PC-9 (cell line): ENCODE results near the gene RANGAP1. TPM values are rescaled to one million over a fixed set of nuclear protein-coding genes. Genes with fewer than 3 reads are reported as not detected.

Experiments
- BruUV-seq: library from RNA; stranded (reverse); fragments of 400-500 nt; replicated peaks from 2 replicates; lab custom pipeline; 2021; lab: Mats Ljungman, UMichigan
- CTCF ChIA-PET: fragments of 300-600 bp; sonication (Branson Sonifier 250); formaldehyde crosslinking; loops from one replicate; lab custom pipeline; 2022; ENCODE audit warnings: antibody characterized with exemption; lab: Charles Lee
- POLR2A ChIA-PET: fragments of 300-600 bp; sonication (Branson Sonifier 250); formaldehyde crosslinking; loops from one replicate; lab custom pipeline; 2022; ENCODE audit warnings: antibody characterized with exemption; ENCODE audit not compliant: unreplicated experiment; lab: Charles Lee
- DNase-seq, 2 experiments: peaks; one replicate each; pipeline versions ENCODE4 v3.0.0 to v3.0.0-alpha.2; 2015 to 2022; ENCODE audit warnings: mixed read lengths in 1 of 2
- H2AFZ ChIP-seq: fragments of 200-600 bp; sonication (generic); 2 replicates; pipeline ENCODE4 v1.8.1; 2017; ENCODE audit warnings: antibody characterized with exemption
- H3F3A ChIP-seq: fragments of 200-600 bp; sonication (generic); 2 replicates; pipeline ENCODE4 v1.8.1; 2017; ENCODE audit warnings: antibody characterized with exemption, mild to moderate bottlenecking, low read depth; ENCODE audit not compliant: insufficient read depth
- H3K27ac ChIP-seq: fragments of 200-600 bp; sonication (generic); 2 replicates; pipeline ENCODE4 v1.6.1; 2016; ENCODE audit warnings: mixed run types
- H3K27me3 ChIP-seq: fragments of 200-600 bp; sonication (generic); 2 replicates; pipeline ENCODE4 v1.6.1; 2016; ENCODE audit warnings: low read depth, mixed run types; ENCODE audit not compliant: insufficient read depth
- H3K36me3 ChIP-seq: fragments of 200-600 bp; sonication (generic); 2 replicates; pipeline ENCODE4 v1.6.1; 2016; ENCODE audit warnings: low read depth, mixed run types
- H3K4me1 ChIP-seq: fragments of 200-600 bp; sonication (generic); replicated peaks from 2 replicates; pipeline ENCODE4 v1.6.1; 2016; ENCODE audit warnings: mixed run types; ENCODE audit not compliant: insufficient read depth
- H3K4me2 ChIP-seq: fragments of 200-600 bp; sonication (generic); 2 replicates; pipeline ENCODE4 v1.6.1; 2017; ENCODE audit warnings: mixed run types
- H3K4me3 ChIP-seq: fragments of 200-600 bp; sonication (generic); 2 replicates; pipeline ENCODE4 v1.6.1; 2016; ENCODE audit warnings: mixed run types
- H3K79me2 ChIP-seq: fragments of 200-600 bp; sonication (generic); 2 replicates; pipeline ENCODE4 v1.6.1; 2017; ENCODE audit warnings: low read depth, mixed run types
- H3K9me2 ChIP-seq: fragments of 200-600 bp; sonication (generic); 2 replicates; pipeline ENCODE4 v1.8.1; 2017; ENCODE audit warnings: mild to moderate bottlenecking; ENCODE audit not compliant: insufficient read depth
- H3K9me3 ChIP-seq: fragments of 200-600 bp; sonication (generic); 2 replicates; pipeline ENCODE4 v1.8.1; 2016; ENCODE audit warnings: low read depth; ENCODE audit not compliant: insufficient read depth
- H4K20me1 ChIP-seq: fragments of 200-600 bp; sonication (generic); 2 replicates; pipeline ENCODE4 v1.8.1; 2017; ENCODE audit not compliant: insufficient read depth
- CTCF ChIP-seq: fragments of 200-600 bp; sonication (generic); conservative IDR thresholded peaks from 2 replicates; pipeline ENCODE4 v1.6.1; 2017; ENCODE audit warnings: mixed run types, antibody characterized with exemption, mild to moderate bottlenecking, moderate library complexity
- EZH2 ChIP-seq: fragments of 200-600 bp; sonication (generic); IDR thresholded peaks from 2 replicates; pipeline ENCODE4 v1.8.0; 2017; ENCODE audit warnings: antibody characterized with exemption, low read depth
- intact Hi-C: fragments of 100-400 bp; cut with micrococcal nuclease; formaldehyde crosslinking; loops from one replicate; pipeline ENCODE4 v1.10.0; 2022; ENCODE audit not compliant: unreplicated experiment
- total RNA-seq: library from RNA; stranded (reverse); gene quantifications from 2 replicates; pipeline ENCODE4 v1.2.3, GENCODE V29; 2021

Gene RANGAP1
- total RNA-seq, 1 experiment from 2014 or later, result 142 TPM

GRCh38 chr22:41248758-41249157 is 37.2 kb downstream of the RANGAP1 start:
- Histone ChIP-seq H3F3A (peaks cover 44% of the 10 kb centered on the region), H3K27ac (no peak overlapping the region), H3K4me3 (no peak overlapping the region), H3K4me2 (no peak overlapping the region), H3K27me3 (no peaks in the 10 kb centered on the region), H4K20me1 (peaks cover 13% of the 10 kb centered on the region), H3K9me2 (no peaks in the 10 kb centered on the region), H3K79me2 (no peaks in the 10 kb centered on the region), H2AFZ (no peak overlapping the region), H3K9me3 (no peaks in the 10 kb centered on the region), H3K4me1 (no peaks in the 10 kb centered on the region), H3K36me3 (peaks cover 41% of the 10 kb centered on the region)
- CTCF ChIA-PET, result no interaction called here
- POLR2A ChIA-PET, result no interaction called here
- intact Hi-C loops, result no loop called here
- no peak for DNase-seq
- no TSS peak for BruUV-seq
- TF ChIP-seq CTCF (no peak), EZH2 (no peak)

DNA sequence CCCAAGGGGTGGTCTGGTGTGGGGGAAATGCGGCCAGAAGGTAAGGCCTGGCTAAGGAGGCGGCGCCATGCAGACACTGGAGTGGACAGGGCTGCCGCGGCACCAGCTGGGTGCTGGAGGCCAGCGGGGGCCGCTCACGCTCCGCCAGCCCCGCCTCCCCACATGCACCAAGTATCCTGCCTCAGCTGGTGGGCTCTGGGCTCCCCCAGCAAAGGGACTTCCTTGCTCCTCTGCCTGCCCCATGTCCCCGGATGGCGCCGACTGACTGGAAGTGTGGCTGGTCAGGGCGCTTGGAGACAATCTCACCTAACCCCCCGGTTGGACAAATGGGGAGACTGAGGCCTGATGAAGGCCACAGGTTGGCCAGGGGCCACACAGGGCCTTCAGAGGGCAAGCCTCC is 37.7 kb downstream of the RANGAP1 start:
- H3K4me2 ChIP-seq, result no peak overlapping the region
- H2AFZ ChIP-seq, result no peak overlapping the region
- no peak for TF ChIP-seq EZH2
- no peak for TF ChIP-seq CTCF
- no peak for DNase-seq
- intact Hi-C loops, result no loop called here
- no peaks in the 10 kb centered on the region for H3K79me2 ChIP-seq
- H3K4me1 ChIP-seq, result no peaks in the 10 kb centered on the region
- H3K27me3 ChIP-seq, result no peaks in the 10 kb centered on the region
- H3K4me3 ChIP-seq, result no peak overlapping the region
- no peaks in the 10 kb centered on the region for H3K9me2 ChIP-seq
- H4K20me1 ChIP-seq, result peaks cover 12% of the 10 kb centered on the region
- ChIA-PET CTCF (no interaction called here), POLR2A (no interaction called here)
- no peaks in the 10 kb centered on the region for H3K9me3 ChIP-seq
- H3F3A ChIP-seq, result peaks cover 45% of the 10 kb centered on the region
- BruUV-seq, result no TSS peak
- H3K27ac ChIP-seq, result no peak overlapping the region
- H3K36me3 ChIP-seq, result peaks cover 36% of the 10 kb centered on the region

- intact Hi-C loops, result no loop called here
- no peak for TF ChIP-seq CTCF
- TF ChIP-seq EZH2, result no peak
- Histone ChIP-seq H3K27ac (no peak overlapping the region), H3K27me3 (no peaks in the 10 kb centered on the region), H3K4me2 (no peak overlapping the region), H3K36me3 (peaks cover 32% of the 10 kb centered on the region), H3K9me2 (no peaks in the 10 kb centered on the region), H4K20me1 (peaks cover 9% of the 10 kb centered on the region; the same call in 1 of the 2 replicates), H3K9me3 (no peaks in the 10 kb centered on the region), H3K4me1 (no peaks in the 10 kb centered on the region), H2AFZ (no peak overlapping the region), H3F3A (peaks cover 45% of the 10 kb centered on the region), H3K4me3 (no peak overlapping the region), H3K79me2 (no peaks in the 10 kb centered on the region)
- CTCF ChIA-PET, result no interaction called here
- no peak for DNase-seq
- POLR2A ChIA-PET, result no interaction called here
- no TSS peak for BruUV-seq
These were observed 38.3 kb downstream of the RANGAP1 start for GRCh38 chr22:41247703-41248102.
